ENCODE data around the gene ST6GALNAC3.

Gene ST6GALNAC3

GRCh38 chr1:76203127-76203526 is 128.6 kb downstream of the ST6GALNAC3 start (continued):
- TF ChIP-seq SCRT1 (tag by site-specific recombination; IDR thresholded peaks at IDR 0.05; ENCODE audit: borderline replicate concordance): peak; percentile 50; the same call in 1 of the 2 replicates
- peak; percentile 67; the same call in 1 of the 2 replicates for TF ChIP-seq ZNF561 (tag by site-specific recombination; IDR thresholded peaks at IDR 0.05; ENCODE audit: borderline replicate concordance)
- TF ChIP-seq OSR2 (tag by site-specific recombination; IDR thresholded peaks at IDR 0.05): peak; percentile 44; the same call in 1 of the 2 replicates
- TF ChIP-seq ZNF560 (tag by site-specific recombination; IDR thresholded peaks at IDR 0.05; ENCODE audit: borderline replicate concordance): no peak
- no peak for TF ChIP-seq ZNF830 (tag by site-specific recombination; IDR thresholded peaks at IDR 0.05; ENCODE audit: low read depth)
- no peak for TF ChIP-seq ZNF112 (tag by site-specific recombination; IDR thresholded peaks at IDR 0.05)

- H3K4me3 ChIP-seq (ENCODE audit: low read depth, low read length): no peak overlapping the region
- TF ChIP-seq ZBTB11 (tag by site-specific recombination; conservative IDR thresholded peaks at IDR 0.05; ENCODE audit: low read depth) (0 out of 2 replicates have a peak, but pooled peaks have one; percentile 19), ZNF549 (tag by site-specific recombination; IDR thresholded peaks at IDR 0.05) (no peak), ZNF2 (tag by site-specific recombination; IDR thresholded peaks at IDR 0.05) (no peak), ZNF169 (tag by site-specific recombination; IDR thresholded peaks at IDR 0.05) (no peak)
- no peak overlapping the region for H3K27ac ChIP-seq (ENCODE audit: extremely low read depth, low read depth, low read length)
- no peaks in the 10 kb centered on the region for H3K9me3 ChIP-seq (ENCODE audit: control insufficient read depth, insufficient read depth, low read depth, low read length)
- POLR2A ChIA-PET: no interaction called here
- peaks cover 6% of the 10 kb centered on the region; the same call in 1 of the 2 replicates for H3K4me1 ChIP-seq (ENCODE audit: control insufficient read depth, insufficient read depth, low read length)
- CTCF ChIA-PET: interaction anchor here (0.7 to 1.2 kb wide), 2 partner anchors 29 to 120 kb away, joined by 3 read pairs; no protein-coding TSS in a partner anchor
- no peaks in the 10 kb centered on the region for H3K36me3 ChIP-seq (ENCODE audit: control insufficient read depth in 2 of 2, insufficient read depth in 1 of 2, low read length in 2 of 2)
Measured at GRCh38 chr1:76209238-76209637, 134.7 kb downstream of the ST6GALNAC3 start.

GRCh38 chr1:76209648-76210047 is 135.1 kb downstream of the ST6GALNAC3 start:
- Histone ChIP-seq H3K27ac (ENCODE audit: extremely low read depth, low read depth, low read length) (no peak overlapping the region), H3K4me3 (ENCODE audit: low read depth, low read length) (no peak overlapping the region), H3K4me1 (ENCODE audit: control insufficient read depth, insufficient read depth, low read length) (peaks cover 6% of the 10 kb centered on the region; the same call in 1 of the 2 replicates), H3K36me3 (ENCODE audit: control insufficient read depth in 2 of 2, insufficient read depth in 1 of 2, low read length in 2 of 2) (no peaks in the 10 kb centered on the region), H3K9me3 (ENCODE audit: control insufficient read depth, insufficient read depth, low read depth, low read length) (no peaks in the 10 kb centered on the region)
- ChIA-PET CTCF (interaction anchor here (0.7 to 1.2 kb wide), 2 partner anchors 29 to 120 kb away, joined by 3 read pairs; no protein-coding TSS in a partner anchor), POLR2A (no interaction called here)
- peak; percentile 84 for TF ChIP-seq ZNF843 (tag by site-specific recombination; IDR thresholded peaks at IDR 0.05)
- no peak for TF ChIP-seq BCL11B (tag by site-specific recombination; IDR thresholded peaks at IDR 0.05; ENCODE audit: low read depth)
- 0 out of 2 replicates have a peak, but pooled peaks have one; percentile 51 for TF ChIP-seq SCRT1 (tag by site-specific recombination; IDR thresholded peaks at IDR 0.05; ENCODE audit: borderline replicate concordance)
- peak; percentile 60; the same call in 1 of the 2 replicates for TF ChIP-seq PRDM4 (tag by site-specific recombination; IDR thresholded peaks at IDR 0.05)
- peak; percentile 72; the same call in 1 of the 2 replicates for TF ChIP-seq ZNF561 (tag by site-specific recombination; IDR thresholded peaks at IDR 0.05; ENCODE audit: borderline replicate concordance)
- peak; percentile 71 for TF ChIP-seq ZNF423 (tag by site-specific recombination; IDR thresholded peaks at IDR 0.05)
- TF ChIP-seq GLIS1 (tag by site-specific recombination; IDR thresholded peaks at IDR 0.05): peak; percentile 88
- TF ChIP-seq OVOL3 (tag by site-specific recombination; IDR thresholded peaks at IDR 0.05): no peak
- TF ChIP-seq SCRT2 (tag by site-specific recombination; IDR thresholded peaks at IDR 0.05): 0 out of 2 replicates have a peak, but pooled peaks have one; percentile 23
- TF ChIP-seq ZBTB11 (tag by site-specific recombination; conservative IDR thresholded peaks at IDR 0.05; ENCODE audit: low read depth): 0 out of 2 replicates have a peak, but pooled peaks have one; percentile 0
- TF ChIP-seq YY1 (tag by site-specific recombination; IDR thresholded peaks at IDR 0.05): 0 out of 2 replicates have a peak, but pooled peaks have one; percentile 25
- TF ChIP-seq ZBTB8A (tag by site-specific recombination; IDR thresholded peaks at IDR 0.05): peak; percentile 59; the same call in 1 of the 2 replicates
- 0 out of 2 replicates have a peak, but pooled peaks have one; percentile 7 for TF ChIP-seq ZBTB44 (tag by site-specific recombination; IDR thresholded peaks at IDR 0.05)
- peak; percentile 79 for TF ChIP-seq FEZF1 (tag by site-specific recombination; IDR thresholded peaks at IDR 0.05)
- TF ChIP-seq OSR2 (tag by site-specific recombination; IDR thresholded peaks at IDR 0.05): peak; percentile 68

Measured in HEK293 (cell line).